ENCODE data around the gene KIAA0825. TPM values are rescaled to one million over a fixed set of nuclear protein-coding genes. Genes with fewer than 3 reads are reported as not detected.

The KIAA0825 gene
- total and polyA plus RNA-seq, 4 donors: 0.54 to 4.3 (median 3.7) TPM; not detected in 1

DNA sequence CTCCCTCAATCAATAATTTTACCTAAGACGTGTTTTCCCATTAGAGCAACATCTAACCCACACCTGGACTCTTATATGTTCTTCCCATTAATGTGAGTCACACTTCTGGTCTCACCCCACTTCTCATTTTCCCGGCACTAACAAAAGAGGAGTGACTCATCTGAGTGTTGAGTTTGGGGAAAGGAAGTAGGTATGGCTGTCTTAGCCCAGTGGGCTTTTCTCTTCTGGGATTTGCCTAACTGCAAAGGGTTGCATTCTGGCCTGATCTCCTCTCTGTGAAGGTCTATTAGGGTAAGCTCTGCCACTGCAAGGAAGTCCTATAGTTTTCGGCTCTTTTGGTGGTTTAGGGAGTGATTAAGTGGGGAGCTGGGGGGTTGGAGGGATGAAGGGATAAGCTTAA lies 195.6 kb downstream of the KIAA0825 start:
- no peaks in the 10 kb centered on the region for H3K27me3 ChIP-seq (ENCODE audit: control insufficient read depth in 1 of 2, insufficient read depth in 2 of 2, low read length in 1 of 2)
- no peak overlapping the region for H3K27ac ChIP-seq (ENCODE audit: low read depth in 1 of 2, low read length in 2 of 2)
- no peaks in the 10 kb centered on the region for H3K36me3 ChIP-seq (ENCODE audit: control insufficient read depth in 1 of 2, insufficient read depth in 2 of 2, low read length in 1 of 2)
- intact Hi-C loops (cut with DNase I): no loop called here
- no peaks in the 10 kb centered on the region for H3K9me3 ChIP-seq (ENCODE audit: control insufficient read depth, low read length)
- no peak for DNase-seq
- 78% methylated on average over 3 of the region's 3 CpGs for WGBS, 2 donors
- H3K4me3 ChIP-seq (ENCODE audit: low read length in 2 of 2): no peak overlapping the region
- ATAC-seq (ENCODE audit: low FRiP score): no peak
- H3K4me1 ChIP-seq (ENCODE audit: control insufficient read depth in 1 of 2, insufficient read depth in 2 of 2, low read length in 2 of 2): no peaks in the 10 kb centered on the region

DNA sequence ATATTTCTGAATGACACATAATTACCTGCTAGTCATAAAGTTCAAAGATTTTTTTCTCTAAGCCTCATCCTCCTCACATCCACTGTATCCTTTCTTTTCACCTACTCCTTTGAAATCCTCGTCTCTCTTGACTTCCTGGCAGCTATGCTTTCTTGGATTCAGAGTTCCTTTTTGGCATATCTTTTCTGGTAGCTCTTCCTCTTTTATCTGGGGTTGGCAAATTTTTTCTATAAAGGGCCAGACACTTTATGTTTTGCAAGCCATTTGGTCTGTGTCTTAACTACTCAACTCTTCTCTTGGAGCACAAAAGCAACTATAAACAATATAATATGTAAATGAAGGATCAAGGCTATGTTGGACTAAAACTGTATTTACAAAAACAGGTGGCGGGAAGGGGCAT lies 197.5 kb downstream of the KIAA0825 start:
- intact Hi-C loops (cut with DNase I): no loop called here
- no peak for DNase-seq
- H3K27ac ChIP-seq (ENCODE audit: low read depth in 1 of 2, low read length in 2 of 2): no peak overlapping the region
- ATAC-seq (ENCODE audit: low FRiP score): no peak
- H3K4me3 ChIP-seq (ENCODE audit: low read length in 2 of 2): no peak overlapping the region
- H3K9me3 ChIP-seq (ENCODE audit: control insufficient read depth, low read length): no peaks in the 10 kb centered on the region
- H3K27me3 ChIP-seq (ENCODE audit: control insufficient read depth in 1 of 2, insufficient read depth in 2 of 2, low read length in 1 of 2): no peaks in the 10 kb centered on the region
- H3K4me1 ChIP-seq (ENCODE audit: control insufficient read depth in 1 of 2, insufficient read depth in 2 of 2, low read length in 2 of 2): no peaks in the 10 kb centered on the region
- no peaks in the 10 kb centered on the region for H3K36me3 ChIP-seq (ENCODE audit: control insufficient read depth in 1 of 2, insufficient read depth in 2 of 2, low read length in 1 of 2)
- WGBS, 2 donors: 69 to 78% methylated on average over 2 of the region's 2 CpGs

DNA sequence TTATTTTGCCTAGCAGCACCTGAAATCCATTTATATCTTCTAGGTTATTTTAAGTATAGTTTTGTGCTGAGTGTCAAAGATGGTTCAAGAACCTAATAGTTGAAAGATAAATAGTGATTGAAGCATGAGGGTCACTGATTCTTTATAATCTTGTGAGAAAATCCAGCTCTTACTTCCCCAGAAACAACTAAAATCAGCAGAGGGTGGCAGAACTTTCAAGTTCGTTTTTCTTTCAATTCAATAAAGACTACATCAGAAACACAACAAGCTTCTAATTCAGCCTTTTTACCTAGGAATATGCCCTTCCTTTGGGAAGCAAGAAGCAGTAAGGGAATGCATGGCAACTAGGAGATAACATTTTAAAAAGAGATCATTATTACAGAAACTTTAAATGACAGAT lies 202.6 kb downstream of the KIAA0825 start:
- WGBS, 2 donors: 44 to 45% methylated on average over 1 of the region's 1 CpG
- no peak for ATAC-seq (ENCODE audit: low FRiP score)
- H3K27me3 ChIP-seq (ENCODE audit: control insufficient read depth in 1 of 2, insufficient read depth in 2 of 2, low read length in 1 of 2): no peaks in the 10 kb centered on the region
- H3K4me3 ChIP-seq (ENCODE audit: low read length in 2 of 2): no peak overlapping the region
- H3K9me3 ChIP-seq (ENCODE audit: control insufficient read depth, low read length): no peaks in the 10 kb centered on the region
- intact Hi-C loops (cut with DNase I): no loop called here
- H3K27ac ChIP-seq (ENCODE audit: low read depth in 1 of 2, low read length in 2 of 2): no peak overlapping the region
- no peak for DNase-seq
- no peaks in the 10 kb centered on the region for H3K36me3 ChIP-seq (ENCODE audit: control insufficient read depth in 1 of 2, insufficient read depth in 2 of 2, low read length in 1 of 2)
- no peaks in the 10 kb centered on the region for H3K4me1 ChIP-seq (ENCODE audit: control insufficient read depth in 1 of 2, insufficient read depth in 2 of 2, low read length in 2 of 2)

DNA sequence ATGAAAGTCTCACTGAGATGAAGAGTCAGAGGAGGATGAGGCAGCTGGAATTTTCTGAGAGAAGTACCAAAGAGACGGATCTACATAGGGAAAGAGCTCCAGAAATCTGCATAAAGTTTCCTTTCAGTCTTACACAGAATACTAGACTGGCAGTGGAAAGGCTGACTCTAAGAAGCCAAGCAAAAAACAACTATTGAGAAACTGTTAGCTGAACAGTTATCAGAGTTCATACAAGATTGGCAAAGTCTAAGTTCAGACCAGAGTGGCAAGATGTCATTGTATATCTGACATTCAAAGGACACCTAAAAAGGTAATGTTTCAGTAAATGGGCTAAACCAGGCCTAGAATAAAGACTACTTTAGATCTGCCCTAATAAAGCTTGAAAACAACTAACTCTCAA lies 209.0 kb downstream of the KIAA0825 start:
- Histone ChIP-seq H3K9me3 (ENCODE audit: control insufficient read depth, low read length) (no peaks in the 10 kb centered on the region), H3K27me3 (ENCODE audit: control insufficient read depth in 1 of 2, insufficient read depth in 2 of 2, low read length in 1 of 2) (no peaks in the 10 kb centered on the region), H3K36me3 (ENCODE audit: control insufficient read depth in 1 of 2, insufficient read depth in 2 of 2, low read length in 1 of 2) (no peaks in the 10 kb centered on the region), H3K27ac (ENCODE audit: low read depth in 1 of 2, low read length in 2 of 2) (no peak overlapping the region), H3K4me3 (ENCODE audit: low read length in 2 of 2) (no peak overlapping the region), H3K4me1 (ENCODE audit: control insufficient read depth in 1 of 2, insufficient read depth in 2 of 2, low read length in 2 of 2) (no peaks in the 10 kb centered on the region)
- DNase-seq (no peak), ATAC-seq (ENCODE audit: low FRiP score) (no peak)
- intact Hi-C loops (cut with DNase I): no loop called here
- 95 to 96% methylated on average over 1 of the region's 1 CpG for WGBS, 2 donors

DNA sequence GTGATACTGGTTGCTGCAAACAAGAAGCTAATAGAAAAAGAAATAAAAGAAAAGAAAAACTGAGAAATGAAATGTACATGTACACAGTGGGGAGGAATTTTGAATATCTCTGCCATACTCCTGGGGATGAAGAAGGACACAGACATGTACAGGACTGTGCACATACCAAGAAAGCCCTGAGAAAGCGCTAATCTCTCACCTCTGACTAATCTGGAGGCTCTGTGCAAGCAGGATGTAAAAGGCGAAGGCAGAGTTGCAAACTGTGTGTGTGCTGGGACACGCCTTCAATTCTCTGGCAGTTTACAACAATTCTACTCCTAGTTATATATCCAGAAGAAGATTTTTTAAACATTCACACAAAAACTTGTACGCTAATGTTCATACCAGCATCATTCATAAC lies 211.4 kb downstream of the KIAA0825 start:
- Histone ChIP-seq H3K4me1 (ENCODE audit: control insufficient read depth in 1 of 2, insufficient read depth in 2 of 2, low read length in 2 of 2) (no peaks in the 10 kb centered on the region), H3K36me3 (ENCODE audit: control insufficient read depth in 1 of 2, insufficient read depth in 2 of 2, low read length in 1 of 2) (no peaks in the 10 kb centered on the region), H3K27ac (ENCODE audit: low read depth in 1 of 2, low read length in 2 of 2) (no peak overlapping the region), H3K27me3 (ENCODE audit: control insufficient read depth in 1 of 2, insufficient read depth in 2 of 2, low read length in 1 of 2) (no peaks in the 10 kb centered on the region), H3K4me3 (ENCODE audit: low read length in 2 of 2) (no peak overlapping the region), H3K9me3 (ENCODE audit: control insufficient read depth, low read length) (no peaks in the 10 kb centered on the region)
- DNase-seq (no peak), ATAC-seq (ENCODE audit: low FRiP score) (no peak)
- intact Hi-C loops (cut with DNase I): no loop called here
- 90 to 95% methylated on average over 4 of the region's 4 CpGs for WGBS, 2 donors

DNA sequence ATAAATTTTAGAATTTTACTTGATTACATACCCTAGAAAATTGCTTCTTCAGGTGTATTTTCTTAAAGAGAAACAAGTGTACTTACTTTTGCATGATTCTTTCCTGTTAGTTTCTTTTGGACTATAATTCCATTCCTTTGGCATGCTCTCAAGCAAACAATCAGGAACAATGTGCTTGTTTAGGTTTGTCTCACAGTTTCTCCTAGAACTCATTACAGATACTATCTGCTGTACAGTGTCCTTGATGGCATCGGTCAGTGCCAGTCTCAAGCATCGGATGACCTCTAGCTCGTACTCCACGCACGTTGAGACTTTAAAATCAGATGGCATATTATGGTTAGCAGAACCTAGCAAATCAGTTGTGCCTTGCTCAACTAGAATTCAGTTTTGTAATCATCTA lies 214.9 kb downstream of the KIAA0825 start:
- 79 to 83% methylated on average over 5 of the region's 5 CpGs for WGBS, 2 donors
- Histone ChIP-seq H3K9me3 (ENCODE audit: control insufficient read depth, low read length) (no peaks in the 10 kb centered on the region), H3K27me3 (ENCODE audit: control insufficient read depth in 1 of 2, insufficient read depth in 2 of 2, low read length in 1 of 2) (no peaks in the 10 kb centered on the region), H3K36me3 (ENCODE audit: control insufficient read depth in 1 of 2, insufficient read depth in 2 of 2, low read length in 1 of 2) (no peaks in the 10 kb centered on the region), H3K4me1 (ENCODE audit: control insufficient read depth in 1 of 2, insufficient read depth in 2 of 2, low read length in 2 of 2) (no peaks in the 10 kb centered on the region), H3K27ac (ENCODE audit: low read depth in 1 of 2, low read length in 2 of 2) (no peak overlapping the region), H3K4me3 (ENCODE audit: low read length in 2 of 2) (no peak overlapping the region)
- intact Hi-C loops (cut with DNase I): no loop called here
- no peak for DNase-seq
- ATAC-seq (ENCODE audit: low FRiP score): no peak

DNA sequence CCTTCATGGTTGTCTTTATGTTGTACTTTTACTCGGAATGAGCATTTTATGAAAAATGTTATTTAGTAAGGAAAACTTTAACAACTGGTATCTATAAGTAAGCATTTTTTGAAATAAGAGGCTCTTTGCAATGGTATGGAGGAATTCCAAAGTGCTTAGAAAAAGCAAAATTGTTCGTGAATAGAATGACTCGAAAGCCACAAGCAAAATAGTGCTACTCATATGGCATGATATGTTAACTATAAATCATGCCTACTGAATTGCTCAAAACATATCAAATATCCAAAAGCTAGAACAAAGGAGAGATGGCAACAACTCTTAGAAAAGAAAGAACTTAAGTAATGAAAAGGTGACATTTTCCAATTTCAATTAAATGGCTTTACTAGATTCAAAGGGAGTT lies 216.3 kb downstream of the KIAA0825 start:
- Histone ChIP-seq H3K27ac (ENCODE audit: low read depth in 1 of 2, low read length in 2 of 2) (no peak overlapping the region), H3K27me3 (ENCODE audit: control insufficient read depth in 1 of 2, insufficient read depth in 2 of 2, low read length in 1 of 2) (no peaks in the 10 kb centered on the region), H3K4me1 (ENCODE audit: control insufficient read depth in 1 of 2, insufficient read depth in 2 of 2, low read length in 2 of 2) (no peaks in the 10 kb centered on the region), H3K36me3 (ENCODE audit: control insufficient read depth in 1 of 2, insufficient read depth in 2 of 2, low read length in 1 of 2) (no peaks in the 10 kb centered on the region), H3K9me3 (ENCODE audit: control insufficient read depth, low read length) (no peaks in the 10 kb centered on the region), H3K4me3 (ENCODE audit: low read length in 2 of 2) (no peak overlapping the region)
- no peak for ATAC-seq (ENCODE audit: low FRiP score)
- WGBS, 2 donors: 56 to 72% methylated on average over 3 of the region's 3 CpGs
- intact Hi-C loops (cut with DNase I): no loop called here
- no peak for DNase-seq

DNA sequence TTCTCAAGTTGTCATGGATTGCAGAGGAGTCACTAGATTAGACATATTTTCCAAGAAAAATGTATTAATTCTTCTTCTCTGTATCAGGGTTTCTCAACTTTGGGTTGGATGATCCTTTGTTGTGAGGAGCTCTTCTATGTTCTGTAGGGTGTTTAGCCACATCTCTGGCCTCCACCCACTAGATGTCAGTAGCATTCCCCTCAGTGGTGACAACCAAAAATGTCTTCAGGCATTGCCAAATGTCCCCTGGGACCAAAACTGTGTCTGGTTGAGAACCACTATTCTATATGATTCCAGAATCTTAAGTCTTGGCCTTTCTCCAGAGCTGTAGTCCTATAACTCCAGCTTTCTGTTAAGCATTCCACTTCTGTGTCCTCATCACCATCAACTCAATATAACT lies 220.9 kb downstream of the KIAA0825 start:
- Histone ChIP-seq H3K4me1 (ENCODE audit: control insufficient read depth in 1 of 2, insufficient read depth in 2 of 2, low read length in 2 of 2) (no peaks in the 10 kb centered on the region), H3K36me3 (ENCODE audit: control insufficient read depth in 1 of 2, insufficient read depth in 2 of 2, low read length in 1 of 2) (no peaks in the 10 kb centered on the region), H3K9me3 (ENCODE audit: control insufficient read depth, low read length) (no peaks in the 10 kb centered on the region), H3K27ac (ENCODE audit: low read depth in 1 of 2, low read length in 2 of 2) (no peak overlapping the region), H3K4me3 (ENCODE audit: low read length in 2 of 2) (no peak overlapping the region), H3K27me3 (ENCODE audit: control insufficient read depth in 1 of 2, insufficient read depth in 2 of 2, low read length in 1 of 2) (no peaks in the 10 kb centered on the region)
- DNase-seq (no peak), ATAC-seq (ENCODE audit: low FRiP score) (no peak)
- intact Hi-C loops (cut with DNase I): no loop called here

DNA sequence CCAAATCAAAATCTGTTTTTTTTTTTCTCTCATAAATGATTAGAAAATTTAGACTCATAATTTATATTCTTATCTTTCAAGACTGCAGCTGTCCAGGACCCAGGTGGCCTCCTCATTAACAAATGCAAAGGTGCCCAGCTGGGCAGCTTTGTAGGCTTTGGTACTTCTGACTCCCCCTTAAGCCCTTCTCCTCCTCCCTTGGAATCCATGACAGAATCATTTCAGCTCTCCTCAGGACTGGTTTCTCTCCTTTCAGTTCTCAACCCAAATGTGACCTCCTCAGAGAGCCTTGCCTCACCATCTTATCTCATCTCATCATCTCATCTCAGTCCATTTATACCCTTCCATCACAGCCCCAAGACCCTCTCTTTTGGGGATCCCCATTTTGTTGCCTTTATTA lies 221.7 kb downstream of the KIAA0825 start:
- Histone ChIP-seq H3K27me3 (ENCODE audit: control insufficient read depth in 1 of 2, insufficient read depth in 2 of 2, low read length in 1 of 2) (no peaks in the 10 kb centered on the region), H3K27ac (ENCODE audit: low read depth in 1 of 2, low read length in 2 of 2) (no peak overlapping the region), H3K4me3 (ENCODE audit: low read length in 2 of 2) (no peak overlapping the region), H3K9me3 (ENCODE audit: control insufficient read depth, low read length) (no peaks in the 10 kb centered on the region), H3K4me1 (ENCODE audit: control insufficient read depth in 1 of 2, insufficient read depth in 2 of 2, low read length in 2 of 2) (no peaks in the 10 kb centered on the region), H3K36me3 (ENCODE audit: control insufficient read depth in 1 of 2, insufficient read depth in 2 of 2, low read length in 1 of 2) (no peaks in the 10 kb centered on the region)
- ATAC-seq (ENCODE audit: low FRiP score): no peak
- no peak for DNase-seq
- intact Hi-C loops (cut with DNase I): no loop called here
